ENCODE results near the gene FKBP8.

DNA sequence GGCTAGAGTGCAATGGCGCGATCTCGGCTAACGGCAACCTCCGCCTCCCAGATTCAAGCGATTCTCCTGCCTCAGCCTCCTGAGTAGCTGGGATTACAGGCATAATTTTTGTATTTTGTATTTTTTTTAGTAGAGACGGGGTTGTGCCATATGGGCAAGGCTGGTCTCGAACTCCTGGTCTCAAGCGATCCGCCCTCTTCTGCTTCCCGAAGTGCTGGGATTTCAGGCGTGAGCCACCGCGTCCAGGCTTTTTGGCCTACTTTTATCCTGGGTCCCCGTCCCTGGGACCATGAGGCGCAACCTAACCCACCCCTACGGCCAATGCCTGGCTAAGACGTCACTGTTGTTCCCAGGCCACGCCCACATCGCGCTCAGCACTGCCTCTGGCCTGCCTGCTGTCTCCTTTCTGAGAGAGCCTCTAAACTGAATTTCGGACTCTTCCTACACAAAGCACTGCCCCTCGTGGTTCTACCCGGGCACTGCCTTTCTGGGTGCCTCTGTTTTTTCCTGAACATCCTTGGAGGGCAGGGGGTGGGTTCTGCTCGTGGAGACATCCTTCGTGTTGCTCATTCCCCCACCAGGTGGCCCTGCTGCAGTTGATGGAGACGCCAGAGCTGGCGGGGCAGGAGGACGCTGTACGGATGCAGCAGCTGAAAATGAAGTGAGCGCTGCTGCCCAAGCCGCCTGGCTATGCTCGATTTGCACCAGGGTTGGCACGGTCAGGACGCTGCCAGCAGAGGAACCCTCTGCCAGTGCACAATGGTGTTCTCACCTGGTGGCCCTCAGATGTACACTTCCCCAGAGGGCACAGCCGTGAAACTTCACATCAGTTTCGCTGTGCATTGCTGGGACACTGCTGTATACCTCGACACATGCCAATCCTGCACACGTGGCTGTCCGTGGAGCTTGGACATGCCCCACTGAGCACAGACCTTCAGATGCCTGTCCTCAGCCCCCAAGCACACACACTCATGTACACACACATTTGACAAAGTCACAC lies 47.2 kb upstream of the FKBP8 start:
- TF ChIP-seq GATA3 (IDR thresholded peaks at IDR 0.05; ENCODE audit: low read depth, low read length) (no peak), GATA2 (IDR thresholded peaks at IDR 0.05; ENCODE audit: low read depth, low read length) (no peak)
